Measurements from ENCODE around the gene HMX1.

Gene HMX1

GRCh38 chr4:8879574-8879973 is 7.9 kb upstream of the HMX1 start:
- no peak for TF ChIP-seq CTCF (IDR thresholded peaks at IDR 0.05)
- no peak for DNase-seq (ENCODE audit: low spot score)

GRCh38 chr4:8878421-8878820 is 6.8 kb upstream of the HMX1 start:
- no peak for TF ChIP-seq CTCF (IDR thresholded peaks at IDR 0.05)
- DNase-seq (ENCODE audit: low spot score) = no peak
- Histone ChIP-seq H3K27ac (no peak overlapping the region), H3K4me3 (no peak overlapping the region)

More at GRCh38 chr4:8879574-8879973, 7.9 kb upstream of the HMX1 start:
- no peak overlapping the region for H3K27ac ChIP-seq
- no peak overlapping the region for H3K4me3 ChIP-seq

GRCh38 chr4:8877780-8878040 is 6.1 kb upstream of the HMX1 start:
- Histone ChIP-seq H3K4me3 (no peak overlapping the region), H3K27ac (no peak overlapping the region)
- no peak for DNase-seq (ENCODE audit: low spot score)
- TF ChIP-seq CTCF (IDR thresholded peaks at IDR 0.05) = no peak

- no peak for TF ChIP-seq CTCF (IDR thresholded peaks at IDR 0.05)
- H3K27ac ChIP-seq = no peak overlapping the region
- no peak for DNase-seq (ENCODE audit: low spot score)
- H3K4me3 ChIP-seq = no peak overlapping the region
Measured at GRCh38 chr4:8876982-8877779, 5.5 kb upstream of the HMX1 start.

- no peak overlapping the region for H3K4me3 ChIP-seq
- no peak for DNase-seq (ENCODE audit: low spot score)
- H3K27ac ChIP-seq = no peak overlapping the region
- no peak for TF ChIP-seq CTCF (IDR thresholded peaks at IDR 0.05)
Measured at GRCh38 chr4:8874896-8875680, 3.4 kb upstream of the HMX1 start.

- TF ChIP-seq CTCF (IDR thresholded peaks at IDR 0.05) = no peak
- no peak for DNase-seq (ENCODE audit: low spot score)
- Histone ChIP-seq H3K4me3 (no peak overlapping the region), H3K27ac (no peak overlapping the region)
Measured at GRCh38 chr4:8874003-8874895, 2.6 kb upstream of the HMX1 start.

Measured in coronary artery (tissue), 2 donors.